ENCODE measurements around the gene AHCYL2.
"Not testable (repeated sequence)": the region's sequence is repeated elsewhere in the genome, so short reads cannot be mapped to it uniquely, and the experiment has no call there.

AHCYL2 gene

DNA sequence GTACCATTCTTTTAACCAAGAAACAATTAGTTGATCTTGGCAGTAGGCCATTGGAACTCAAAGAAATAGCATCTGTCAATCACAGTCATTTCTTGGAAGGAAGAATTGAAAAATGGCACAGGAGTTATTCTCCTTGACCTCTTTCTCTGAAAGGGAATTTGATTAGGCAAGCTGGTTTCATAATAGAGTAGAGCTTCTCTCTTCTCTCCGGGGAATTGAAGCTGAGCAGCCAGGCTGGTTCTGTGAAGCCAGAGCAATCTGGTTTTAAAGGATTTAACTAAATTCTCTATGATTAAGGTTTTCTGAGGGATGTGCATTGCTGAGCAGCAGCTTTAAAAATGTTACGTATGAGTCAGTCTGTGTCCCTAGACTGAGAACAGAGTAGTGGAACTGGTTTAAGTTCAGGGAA lies 70.2 kb downstream of the AHCYL2 start:
- DNase-seq: no peak

DNA sequence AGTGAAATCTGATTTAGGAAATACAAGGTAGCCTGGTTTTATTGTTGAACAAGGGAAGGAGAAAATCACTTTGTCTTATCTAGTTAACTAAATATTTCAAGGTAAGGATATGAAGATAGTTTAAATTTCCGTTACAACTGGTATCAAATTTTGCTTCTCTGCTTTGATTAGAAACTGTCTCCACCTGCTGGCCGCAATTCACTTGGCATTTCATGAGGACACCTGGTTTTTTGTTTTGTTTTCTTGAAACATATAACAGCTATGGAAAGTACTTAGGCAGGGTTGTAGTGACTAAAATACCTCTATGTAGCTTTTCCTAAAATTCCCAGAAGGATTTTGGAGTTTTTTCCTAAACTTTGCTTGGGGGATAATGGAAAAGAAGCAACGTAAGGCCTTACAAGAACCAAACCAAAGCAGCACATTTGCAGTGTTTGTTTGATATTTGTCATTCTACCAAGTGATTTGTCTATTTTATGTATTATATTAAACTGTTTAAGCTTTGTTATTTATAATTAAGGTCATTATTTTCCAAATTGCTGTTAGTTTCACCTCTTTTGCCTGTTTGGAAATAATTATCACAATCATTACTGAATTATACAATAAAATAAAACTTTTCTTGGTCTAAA lies 73.6 kb downstream of the AHCYL2 start:
- DNase-seq: peak; percentile 60

DNA sequence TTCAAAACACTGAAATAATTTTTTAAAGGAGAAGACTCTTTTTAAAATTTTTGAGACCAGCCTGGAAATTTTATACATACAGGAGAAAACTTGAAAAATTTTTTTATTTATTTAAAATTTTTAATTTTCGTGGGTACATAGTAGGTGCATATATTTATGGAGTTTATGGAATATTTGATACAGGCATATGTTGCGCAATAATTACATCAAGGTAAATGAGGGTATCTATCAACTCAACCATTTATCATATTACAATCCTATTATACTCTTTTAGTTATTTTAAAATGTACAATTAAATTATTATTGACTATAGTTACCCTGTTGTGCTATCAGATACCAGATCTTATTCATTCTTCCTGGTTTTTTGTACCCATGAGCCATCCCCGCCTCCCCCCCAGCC lies 75.1 kb downstream of the AHCYL2 start:
- DNase-seq: no peak

DNA sequence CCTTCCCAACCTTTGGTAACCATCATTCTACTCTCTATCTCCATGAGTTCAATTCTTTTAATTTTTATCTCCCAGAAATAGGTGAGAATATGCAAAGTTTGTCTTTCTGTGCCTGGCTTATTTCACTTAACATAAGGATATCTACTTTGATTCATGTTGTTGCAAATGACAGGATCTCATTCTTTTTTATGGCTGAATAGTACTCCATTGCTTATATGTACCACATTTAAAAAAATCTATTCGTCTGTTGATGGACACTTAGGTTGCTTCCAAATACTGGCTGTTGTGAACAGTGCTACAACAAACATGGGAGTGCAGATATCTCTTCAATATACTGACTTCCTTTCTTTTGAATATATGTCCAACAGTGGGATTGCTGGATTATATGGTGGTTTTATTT lies 75.5 kb downstream of the AHCYL2 start:
- not testable (repeated sequence) for DNase-seq

DNA sequence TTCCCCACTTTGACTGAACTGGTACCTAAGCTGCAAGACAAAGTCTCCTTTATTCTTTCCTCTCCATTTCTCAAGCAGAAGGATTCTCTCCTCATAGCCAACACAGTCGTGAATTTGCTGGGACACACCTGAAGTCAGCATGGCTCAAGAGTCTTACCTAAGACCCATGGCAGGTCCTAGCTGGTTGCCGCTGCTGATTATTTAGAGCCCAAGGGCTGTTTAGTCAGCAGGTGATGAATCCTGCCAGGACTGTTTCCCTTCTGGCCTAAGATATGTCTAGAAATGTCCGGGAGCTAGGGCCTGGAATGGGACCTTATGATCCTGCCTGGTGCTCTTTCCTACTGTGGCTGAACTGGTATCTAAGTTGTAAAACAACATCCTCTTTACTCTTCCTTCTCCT lies 82.8 kb downstream of the AHCYL2 start:
- no peak for DNase-seq

DNA sequence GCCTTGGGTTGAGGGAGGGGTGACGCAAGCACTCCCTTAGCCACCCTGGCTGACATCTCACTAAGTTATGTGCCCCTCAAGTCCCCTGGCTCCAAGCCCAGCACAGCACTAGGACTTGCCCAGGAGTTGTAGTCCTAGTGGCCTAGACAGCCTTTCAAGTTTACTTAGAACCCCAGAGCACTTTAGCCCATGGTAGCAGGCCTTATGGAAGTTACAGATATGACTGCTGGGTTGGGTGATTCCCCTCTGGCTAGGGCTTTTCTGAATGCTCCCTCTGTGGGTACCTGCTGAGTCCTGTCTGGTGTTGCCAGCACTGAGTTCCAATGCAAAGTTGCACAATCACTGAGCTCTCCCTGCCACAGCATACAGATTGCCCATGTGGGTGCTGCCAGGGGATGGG lies 83.2 kb downstream of the AHCYL2 start:
- DNase-seq: no peak

DNA sequence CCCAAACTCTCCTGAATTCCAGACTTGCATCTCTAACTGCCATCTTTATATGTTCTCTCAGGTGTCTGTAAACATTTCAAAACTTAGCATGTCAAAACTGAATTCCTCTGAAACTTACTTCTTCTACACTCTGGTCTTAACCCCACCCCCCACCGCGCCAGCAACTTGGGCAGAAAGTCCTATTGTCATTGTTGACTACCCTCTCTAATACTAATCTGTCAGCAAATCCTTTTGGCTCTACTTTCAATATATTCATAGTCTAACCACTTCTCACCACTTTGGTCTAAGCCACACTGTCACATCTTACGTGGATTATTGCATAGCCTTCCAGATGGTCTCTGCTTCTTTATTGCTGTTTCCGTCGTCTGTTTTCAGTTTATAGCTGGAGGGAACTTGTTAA lies 86.6 kb downstream of the AHCYL2 start:
- DNase-seq: no peak

DNA sequence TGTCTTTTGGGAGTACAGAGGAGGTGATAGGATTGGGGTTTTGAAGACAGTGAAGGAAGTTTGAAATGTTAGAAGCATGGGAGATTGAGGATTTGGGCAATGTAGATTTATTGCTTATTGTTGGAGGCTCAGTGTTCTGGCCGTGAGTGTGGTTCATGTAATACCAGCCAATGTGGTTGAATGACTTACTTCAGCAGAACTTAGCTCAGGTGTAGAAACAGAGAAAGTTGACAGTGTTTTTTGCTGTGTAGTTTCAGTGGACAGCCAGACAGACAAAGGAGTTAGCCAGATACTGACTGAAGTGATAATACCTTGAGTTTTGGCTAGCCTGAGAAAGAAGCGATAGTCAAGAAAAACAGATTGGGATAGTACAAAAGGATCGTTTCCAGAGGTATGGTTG lies 88.5 kb downstream of the AHCYL2 start:
- no peak for DNase-seq

DNA sequence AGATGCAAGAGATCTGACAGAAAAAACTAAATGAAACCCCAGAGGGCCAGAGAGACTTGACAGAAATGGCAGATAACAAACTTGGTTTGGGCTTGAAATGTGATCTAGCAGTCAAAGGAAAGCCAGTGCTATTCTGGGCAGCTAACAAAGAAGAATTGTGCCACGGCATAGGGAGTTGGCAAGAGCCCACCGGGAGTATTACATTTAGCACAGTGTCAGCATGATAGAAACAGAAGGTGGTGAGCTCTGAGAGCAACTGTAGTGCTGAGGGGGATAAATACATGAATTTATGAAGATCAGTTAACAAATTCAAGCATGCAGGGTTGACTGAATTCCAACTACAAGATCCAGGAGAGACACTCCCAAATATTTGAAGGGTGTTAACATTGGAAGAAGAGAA lies 91.1 kb downstream of the AHCYL2 start:
- no peak for DNase-seq

DNA sequence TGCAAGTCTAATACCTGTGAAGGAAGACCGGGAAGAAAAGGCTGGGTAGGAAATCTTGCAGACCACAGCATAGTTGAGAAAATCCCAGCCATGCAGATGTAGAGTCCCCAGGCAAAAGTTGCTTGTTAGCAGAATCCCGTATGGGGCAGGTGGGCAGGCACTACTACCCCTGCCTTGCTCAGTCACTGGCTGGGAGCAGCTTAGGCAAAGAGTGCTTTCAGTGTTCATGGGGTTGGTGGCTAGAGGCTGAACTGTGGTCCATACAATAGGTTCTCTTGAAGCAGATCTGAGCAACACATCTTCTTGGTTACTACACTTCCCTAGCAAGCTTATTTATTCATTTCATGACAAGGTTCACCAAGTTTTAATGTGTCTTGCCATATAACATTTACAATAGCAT lies 92.6 kb downstream of the AHCYL2 start:
- no peak for DNase-seq

DNA sequence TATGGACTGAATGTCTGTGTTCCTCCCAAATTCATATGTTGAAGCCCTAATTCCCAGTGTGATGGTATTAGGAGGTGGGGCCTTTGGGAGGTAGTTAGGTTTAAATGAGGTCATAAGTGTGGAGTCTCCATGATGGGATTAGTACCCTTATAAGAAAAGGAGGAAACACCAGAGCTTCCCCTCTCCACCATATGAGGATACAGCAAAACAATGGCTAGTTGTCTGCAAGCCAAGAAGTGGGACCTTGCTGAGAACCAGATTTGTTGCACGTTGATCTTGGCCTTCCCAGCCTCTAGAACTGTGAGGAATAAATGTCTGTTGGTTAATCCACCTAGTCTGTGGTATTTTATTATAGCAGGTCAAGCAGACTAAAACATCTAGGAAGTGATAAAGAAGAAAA lies 102.2 kb downstream of the AHCYL2 start:
- no peak for DNase-seq

DNA sequence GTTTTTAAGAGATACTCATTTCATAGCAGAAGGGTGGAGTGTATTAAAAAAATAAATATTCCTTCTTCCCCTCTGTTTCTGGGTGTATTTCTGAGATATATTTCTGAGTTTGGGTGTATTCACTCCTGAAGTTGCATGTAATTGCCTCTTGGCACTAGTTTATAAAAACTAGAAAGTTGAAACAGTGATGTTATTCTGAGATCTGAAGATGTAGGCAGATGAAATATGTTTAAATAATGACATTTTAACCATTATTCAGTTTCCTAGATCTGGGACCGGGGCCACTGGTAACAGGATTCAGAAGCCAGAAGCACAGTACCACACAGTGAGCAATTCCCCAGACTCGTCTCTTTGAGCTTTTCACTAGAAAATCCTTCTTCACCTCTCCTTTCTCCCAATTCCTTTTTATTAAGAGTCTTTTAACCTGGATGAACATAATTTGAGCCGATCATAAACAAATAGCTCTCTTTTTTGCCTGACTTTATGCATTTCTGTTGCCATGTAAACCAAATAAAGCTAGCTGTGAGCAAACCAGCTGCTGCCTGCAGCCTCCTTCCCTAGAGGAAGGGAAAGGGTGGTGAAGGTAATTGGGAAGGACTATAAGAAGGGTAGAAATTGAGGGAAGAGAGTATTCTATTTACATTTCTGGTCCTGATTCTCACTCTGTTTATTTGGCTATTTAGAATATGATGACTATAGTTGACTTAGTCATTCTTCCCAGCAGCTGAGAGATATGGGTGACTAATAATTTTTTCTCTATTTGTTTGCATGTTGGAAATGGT lies 107.6 kb downstream of the AHCYL2 start:
- no peak for DNase-seq

DNA sequence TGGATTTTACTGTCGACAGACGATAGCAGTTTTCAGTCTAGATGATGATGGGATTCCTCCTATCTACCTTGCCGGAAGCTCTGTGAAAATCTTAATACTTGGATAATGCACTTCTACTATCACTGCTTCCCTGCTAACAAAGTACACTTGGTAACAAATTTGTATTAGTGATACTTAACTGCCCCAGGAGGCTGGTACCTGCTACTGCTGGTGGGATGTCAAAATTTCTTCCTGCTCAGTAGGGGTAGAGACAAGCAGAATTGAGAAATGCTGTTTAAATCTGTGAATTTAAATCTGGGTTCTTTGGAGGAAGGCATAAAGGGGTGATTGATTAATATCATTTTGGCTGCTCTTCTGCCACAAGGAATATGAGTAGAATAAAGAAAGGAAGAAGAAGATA lies 109.6 kb downstream of the AHCYL2 start:
- DNase-seq: no peak

DNA sequence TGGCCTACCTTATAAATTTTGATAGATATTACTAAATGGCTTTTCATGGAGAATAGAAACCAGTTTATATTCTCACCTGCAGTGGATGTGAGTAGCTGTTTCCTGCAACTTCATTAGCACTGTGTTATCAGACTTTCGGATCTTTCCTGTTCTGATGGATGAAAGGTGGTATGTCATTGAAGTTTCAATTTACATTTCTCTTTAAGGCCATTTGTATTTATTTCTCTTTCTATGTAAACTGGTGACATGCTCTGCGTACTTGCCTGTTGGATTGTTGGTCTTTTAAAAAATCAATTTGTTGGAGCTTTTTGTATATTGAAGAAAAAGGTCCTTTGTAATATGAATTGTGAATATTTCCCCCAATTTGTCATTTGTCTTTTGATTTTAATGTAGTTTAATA lies 113.6 kb downstream of the AHCYL2 start:
- DNase-seq: no peak

DNA sequence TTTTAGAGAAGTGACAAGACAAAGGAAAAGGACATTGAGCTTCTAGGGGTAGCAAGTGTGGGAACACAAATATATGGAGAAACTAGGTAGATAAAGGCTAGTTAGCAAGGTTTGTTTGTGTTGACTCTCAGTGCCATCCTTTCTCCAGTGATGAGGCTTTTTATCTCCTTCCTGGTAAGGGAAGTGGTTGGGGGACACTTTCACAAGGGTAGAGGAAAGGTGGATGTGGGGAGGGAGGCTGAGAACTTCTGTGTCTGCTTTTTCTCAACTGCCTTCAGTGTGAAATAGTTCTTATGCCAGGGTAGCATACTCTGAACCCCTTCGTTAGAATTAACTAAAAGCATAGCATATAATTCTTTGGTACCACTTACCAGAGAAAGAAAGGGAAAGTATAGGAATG lies 116.4 kb downstream of the AHCYL2 start:
- no peak for DNase-seq

DNA sequence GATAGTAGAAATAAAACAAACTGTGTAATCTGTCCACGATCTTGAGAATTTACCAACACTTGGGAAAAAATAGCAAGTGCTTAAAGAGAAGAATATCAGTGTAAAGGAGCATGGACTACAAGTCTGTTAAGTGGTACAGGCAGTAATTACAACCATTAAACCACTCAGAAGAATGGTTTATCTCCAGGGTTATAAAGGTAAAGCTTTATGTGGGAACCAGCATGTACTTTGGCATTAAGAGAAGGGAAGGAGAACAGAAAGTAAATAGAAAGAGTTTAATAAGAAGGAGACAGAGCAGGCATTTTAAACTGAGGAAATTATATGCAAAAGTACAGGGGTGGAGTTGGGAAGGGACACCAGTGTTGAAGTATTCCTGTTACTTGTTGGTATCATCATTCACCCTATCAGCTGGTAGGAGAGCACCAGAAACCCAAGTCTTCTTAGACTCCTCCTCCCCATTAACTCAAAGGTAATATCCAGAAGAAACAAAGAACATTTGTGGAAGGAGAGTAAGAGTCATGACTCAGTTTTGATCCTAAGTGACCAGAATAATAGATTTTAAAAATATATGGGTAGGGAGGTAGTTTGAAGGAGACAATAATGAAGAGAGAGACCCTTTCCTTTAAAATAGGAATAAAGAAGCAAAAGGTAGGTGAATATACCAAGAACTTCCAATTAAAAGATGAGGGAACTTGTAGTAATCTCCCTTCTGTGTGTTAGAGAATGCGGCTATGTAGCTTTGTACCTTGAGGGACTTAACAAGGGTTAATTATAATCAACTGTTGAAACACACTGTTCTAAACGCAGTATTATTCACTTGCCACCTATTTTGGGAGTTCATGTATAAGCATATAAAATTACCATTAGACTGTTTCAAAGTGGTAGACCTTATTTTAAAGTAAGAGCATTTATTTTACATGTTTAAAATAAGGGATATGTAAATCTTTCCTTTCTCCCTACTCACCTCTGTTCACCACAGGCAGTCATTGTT lies 117.3 kb downstream of the AHCYL2 start:
- no peak for DNase-seq

DNA sequence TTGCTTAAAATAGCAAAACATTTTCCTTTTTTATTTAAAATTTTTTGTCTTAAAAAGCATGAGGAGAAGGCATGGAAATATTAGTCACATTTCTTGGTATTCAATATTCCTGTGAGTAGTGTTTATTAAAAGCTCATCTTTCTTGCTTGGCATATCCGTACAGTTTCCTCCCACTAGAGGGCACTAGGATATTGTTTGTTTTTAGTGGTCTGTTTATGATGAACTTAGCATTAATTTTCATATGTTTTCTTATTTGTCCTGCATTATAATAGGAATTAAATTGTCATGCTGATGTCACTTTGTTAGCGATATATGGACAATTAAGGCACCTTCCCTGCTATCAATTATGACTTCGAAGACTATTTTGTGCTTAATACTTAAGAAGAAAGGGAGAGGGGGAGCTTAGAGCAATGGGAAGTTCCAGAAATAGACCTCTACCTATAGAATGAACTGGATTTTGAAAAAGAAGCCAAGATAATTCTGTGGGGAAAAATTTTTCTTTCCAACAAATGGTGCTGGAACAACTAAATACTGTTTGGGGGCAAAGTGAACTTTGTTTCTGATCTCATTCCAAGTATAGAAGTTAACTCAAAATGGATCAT lies 118.4 kb downstream of the AHCYL2 start:
- peak; percentile 60 for DNase-seq

DNA sequence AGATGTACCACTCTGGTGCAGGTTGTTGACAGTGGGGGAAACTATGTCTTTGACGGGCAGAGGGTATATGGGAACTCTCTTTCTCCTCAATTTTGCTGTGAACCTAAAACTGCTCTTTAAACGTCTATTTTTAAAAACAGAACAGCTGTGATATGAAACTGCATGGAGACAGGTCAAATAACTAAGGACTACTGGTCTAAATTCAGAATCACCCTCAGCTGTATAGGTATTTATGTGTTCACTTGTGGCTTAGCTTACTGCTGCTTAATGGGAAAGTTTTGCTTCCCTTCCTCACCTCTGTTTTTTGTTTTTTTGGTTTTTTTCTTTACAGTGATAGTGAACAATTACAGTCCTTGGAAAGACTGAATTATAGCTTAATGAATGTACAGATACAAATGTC lies 122.5 kb downstream of the AHCYL2 start:
- DNase-seq: no peak

DNA sequence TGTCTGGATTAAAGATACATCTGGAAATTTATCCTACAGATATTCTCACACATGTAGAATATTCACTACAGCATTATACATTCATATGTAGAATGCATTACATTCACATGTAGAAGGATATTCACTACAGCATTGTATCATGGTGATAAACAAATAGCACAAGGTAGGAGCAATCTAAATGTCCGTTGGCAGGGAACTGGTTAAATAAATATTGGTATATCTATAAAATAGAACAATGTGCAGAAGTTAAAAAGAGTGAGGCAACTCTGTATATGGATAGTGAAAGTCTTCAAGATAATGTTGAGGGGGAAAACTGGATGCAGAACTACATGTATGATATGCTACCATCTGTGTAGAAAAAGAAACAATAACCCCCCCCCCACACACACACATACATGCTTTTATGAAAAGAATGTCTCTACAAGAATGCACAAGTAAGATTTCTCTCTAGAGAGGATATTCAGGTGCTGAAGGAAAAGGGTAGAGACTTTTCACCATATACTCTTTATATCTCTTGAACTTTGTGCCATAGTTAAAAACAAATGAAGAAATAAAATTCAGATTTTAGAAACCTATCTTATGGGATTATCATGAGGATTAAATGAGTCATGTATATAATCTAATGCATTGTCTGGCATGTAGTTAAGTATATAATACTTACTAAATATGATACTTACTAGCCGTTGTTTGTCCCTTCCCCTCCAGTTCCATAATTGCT lies 123.4 kb downstream of the AHCYL2 start:
- DNase-seq: no peak

DNA sequence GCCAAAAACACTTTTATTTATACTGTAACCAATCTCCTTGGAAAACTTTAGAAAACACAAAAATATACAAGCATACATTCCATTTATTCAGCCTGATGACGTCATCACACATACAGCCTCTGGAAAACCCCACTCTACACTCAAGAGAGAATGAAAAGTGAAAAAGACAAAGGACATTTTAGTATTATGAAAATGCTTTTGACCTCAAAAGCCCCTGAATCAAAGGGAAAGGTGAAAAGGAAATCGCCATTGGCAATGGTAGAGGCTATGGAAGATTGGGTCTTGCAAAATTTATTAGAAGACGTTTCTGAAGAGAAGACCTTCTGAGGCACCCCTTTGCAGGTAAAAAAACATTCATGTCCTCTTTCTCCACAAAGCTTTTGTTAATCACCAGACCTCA lies 126.5 kb downstream of the AHCYL2 start:
- no peak for DNase-seq

DNA sequence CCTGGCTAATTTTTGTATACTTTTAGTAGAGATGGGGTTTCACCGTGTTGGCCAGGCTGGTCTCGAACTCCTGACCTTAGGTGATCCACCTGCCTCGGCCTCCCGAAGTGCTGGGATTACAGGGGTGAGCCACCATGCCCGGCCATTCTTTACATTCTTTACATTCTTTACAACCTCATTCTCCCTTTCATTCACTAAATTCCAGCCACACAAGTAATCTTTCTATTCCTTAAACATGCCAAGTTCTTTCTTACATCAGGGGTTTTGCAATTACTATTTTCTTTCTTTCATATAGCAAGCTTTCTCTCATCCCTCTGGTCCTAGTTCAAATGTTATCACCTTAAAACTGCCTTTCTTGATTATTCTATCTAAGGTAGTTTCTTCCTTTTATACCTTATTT lies 128.3 kb downstream of the AHCYL2 start:
- not testable (repeated sequence) for DNase-seq

DNA sequence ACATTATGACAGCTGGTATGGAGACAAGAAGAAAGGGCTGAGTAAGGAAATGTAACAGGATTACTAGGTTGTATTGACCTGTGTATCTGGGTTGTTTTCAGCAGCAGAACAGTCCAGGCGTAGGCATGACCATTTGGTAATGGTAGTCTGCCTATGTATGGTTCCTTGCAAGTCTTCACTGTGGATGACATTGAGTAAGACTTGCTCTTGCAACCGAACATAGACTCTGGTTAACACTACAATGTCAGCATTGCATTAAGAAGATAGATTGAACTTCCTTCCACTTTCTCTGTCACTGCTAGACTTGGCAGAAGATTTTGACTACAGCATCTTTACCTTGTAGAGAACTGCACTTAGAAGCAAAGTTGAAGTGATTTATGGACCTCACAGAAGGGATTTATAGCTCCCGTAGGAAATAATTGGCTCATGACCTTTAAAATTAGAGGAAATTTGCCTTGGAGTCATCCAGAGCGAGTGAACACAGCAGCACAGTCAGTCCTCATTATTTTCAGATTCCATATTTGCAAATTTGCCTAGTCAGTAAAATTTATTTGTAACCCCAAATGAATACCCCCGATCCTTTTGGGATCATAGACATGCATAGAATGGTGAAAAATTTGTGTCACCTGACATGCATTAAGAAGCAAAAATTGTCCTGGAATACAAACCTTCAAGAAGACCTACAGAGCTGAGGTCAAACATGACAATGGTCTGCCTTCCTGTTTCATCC lies 129.8 kb downstream of the AHCYL2 start:
- DNase-seq: no peak

Measured in OCI-M1 (cell line).